KMS-11 (cell line): Measurements from ENCODE around the gene CHID1.

Experiments used
- H2AFZ ChIP-seq: fragments of 200-600 bp; sonication (generic); 2 replicates; pipeline ENCODE4 v1.6.1; 2016; ENCODE audit warnings: antibody characterized with exemption, mixed run types, low read depth
- H3K27ac ChIP-seq: fragments of 200-600 bp; sonication (generic); 2 replicates; pipeline ENCODE4 v1.6.1; 2016; ENCODE audit warnings: mild to moderate bottlenecking, mixed run types
- H3K27me3 ChIP-seq: fragments of 200-600 bp; sonication (generic); 2 replicates; pipeline ENCODE4 v1.6.1; 2017; ENCODE audit warnings: mild to moderate bottlenecking, low read depth, mixed run types, moderate library complexity; ENCODE audit not compliant: insufficient read depth
- H3K36me3 ChIP-seq: fragments of 200-600 bp; sonication (generic); 2 replicates; pipeline ENCODE4 v1.6.1; 2017; ENCODE audit warnings: mild to moderate bottlenecking, mixed run types; ENCODE audit not compliant: insufficient read depth
- H3K4me1 ChIP-seq: fragments of 200-600 bp; sonication (generic); 2 replicates; pipeline ENCODE4 v1.6.1; 2016; ENCODE audit warnings: mild to moderate bottlenecking, low read depth, mixed run types; ENCODE audit not compliant: poor library complexity, severe bottlenecking
- H3K4me2 ChIP-seq: fragments of 200-600 bp; sonication (generic); 2 replicates; pipeline ENCODE4 v1.7.0; 2016; ENCODE audit warnings: mild to moderate bottlenecking, mixed run types
- H3K4me3 ChIP-seq: fragments of 200-600 bp; sonication (generic); IDR thresholded peaks from 2 replicates; pipeline ENCODE4 v1.6.1; 2017; ENCODE audit warnings: low read depth, low read length, mixed read lengths; ENCODE audit not compliant: insufficient read depth
- H3K79me2 ChIP-seq: fragments of 200-600 bp; sonication (generic); 2 replicates; pipeline ENCODE4 v1.6.1; 2016; ENCODE audit warnings: low read depth, mixed run types; ENCODE audit not compliant: insufficient read depth
- H3K9ac ChIP-seq: fragments of 200-600 bp; sonication (generic); 2 replicates; pipeline ENCODE4 v1.6.1; 2016; ENCODE audit warnings: mild to moderate bottlenecking, mixed run types
- H4K20me1 ChIP-seq: fragments of 200-600 bp; sonication (generic); 2 replicates; pipeline ENCODE4 v1.6.1; 2016; ENCODE audit warnings: mild to moderate bottlenecking, mixed run types; ENCODE audit not compliant: insufficient read depth
- TF ChIP-seq, protein P1 (sequence below): fragments of 200-600 bp; sonication (generic); conservative IDR thresholded peaks from 2 replicates; pipeline ENCODE4 v1.6.1; 2017; ENCODE audit warnings: low read depth, mild to moderate bottlenecking, antibody characterized with exemption, low read length, moderate library complexity, mixed read lengths

CHID1 gene

DNA sequence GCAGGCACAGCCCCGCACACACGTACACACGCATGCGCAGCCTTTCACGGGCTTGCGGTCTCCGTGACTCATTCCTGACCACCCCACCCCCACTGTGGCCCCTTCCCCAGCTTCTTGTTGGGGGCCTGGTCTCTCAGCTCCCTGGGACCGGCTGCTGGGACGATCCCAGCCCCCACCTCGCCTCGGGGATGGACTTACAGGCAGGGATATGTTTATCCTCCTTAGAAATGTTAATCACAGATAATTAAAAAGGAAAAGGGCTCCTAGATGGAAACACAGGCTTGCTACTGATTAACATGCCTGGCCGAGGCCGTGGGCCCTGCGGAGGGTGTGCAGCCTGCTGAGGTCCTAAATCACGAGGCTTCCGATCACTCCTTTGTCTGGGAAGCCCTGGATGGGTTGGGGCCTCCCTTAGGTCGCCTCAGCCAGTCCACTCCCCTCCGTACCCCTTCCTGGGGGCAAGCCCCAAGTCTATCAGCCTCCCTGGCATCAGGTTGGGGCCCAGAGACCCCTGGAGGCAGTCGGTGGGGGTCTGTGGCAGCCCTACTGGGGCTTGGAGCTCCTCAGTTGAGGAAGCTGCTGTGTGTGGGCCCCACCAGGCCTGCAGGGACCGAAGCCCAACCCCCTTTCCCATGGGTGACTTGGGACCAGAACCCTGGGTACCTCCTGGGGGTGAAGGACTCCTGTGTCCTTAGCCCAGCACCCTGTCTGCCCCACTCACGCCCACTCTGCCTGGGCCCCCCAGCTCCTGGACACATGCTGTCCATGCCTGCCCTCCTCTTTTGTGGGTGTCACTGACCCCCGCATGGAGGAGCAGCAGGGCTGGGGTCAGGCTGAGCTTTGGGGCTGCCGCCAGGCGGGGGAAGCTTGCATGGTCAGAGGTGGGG is 47.3 kb downstream of the CHID1 start:
- H4K20me1 ChIP-seq = no peaks in the 10 kb centered on the region
- H3K36me3 ChIP-seq = no peaks in the 10 kb centered on the region
- H3K79me2 ChIP-seq = no peaks in the 10 kb centered on the region
- no peak overlapping the region for H3K4me2 ChIP-seq
- no peak overlapping the region for H3K4me3 ChIP-seq
- H3K4me1 ChIP-seq = peaks cover 20% of the 10 kb centered on the region
- TF ChIP-seq, protein P1, sequence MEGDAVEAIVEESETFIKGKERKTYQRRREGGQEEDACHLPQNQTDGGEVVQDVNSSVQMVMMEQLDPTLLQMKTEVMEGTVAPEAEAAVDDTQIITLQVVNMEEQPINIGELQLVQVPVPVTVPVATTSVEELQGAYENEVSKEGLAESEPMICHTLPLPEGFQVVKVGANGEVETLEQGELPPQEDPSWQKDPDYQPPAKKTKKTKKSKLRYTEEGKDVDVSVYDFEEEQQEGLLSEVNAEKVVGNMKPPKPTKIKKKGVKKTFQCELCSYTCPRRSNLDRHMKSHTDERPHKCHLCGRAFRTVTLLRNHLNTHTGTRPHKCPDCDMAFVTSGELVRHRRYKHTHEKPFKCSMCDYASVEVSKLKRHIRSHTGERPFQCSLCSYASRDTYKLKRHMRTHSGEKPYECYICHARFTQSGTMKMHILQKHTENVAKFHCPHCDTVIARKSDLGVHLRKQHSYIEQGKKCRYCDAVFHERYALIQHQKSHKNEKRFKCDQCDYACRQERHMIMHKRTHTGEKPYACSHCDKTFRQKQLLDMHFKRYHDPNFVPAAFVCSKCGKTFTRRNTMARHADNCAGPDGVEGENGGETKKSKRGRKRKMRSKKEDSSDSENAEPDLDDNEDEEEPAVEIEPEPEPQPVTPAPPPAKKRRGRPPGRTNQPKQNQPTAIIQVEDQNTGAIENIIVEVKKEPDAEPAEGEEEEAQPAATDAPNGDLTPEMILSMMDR = no peak
- H3K27me3 ChIP-seq = peaks cover 4% of the 10 kb centered on the region; the same call in 1 of the 2 replicates
- no peak overlapping the region for H2AFZ ChIP-seq
- H3K9ac ChIP-seq = no peak overlapping the region
- H3K27ac ChIP-seq = no peak overlapping the region

DNA sequence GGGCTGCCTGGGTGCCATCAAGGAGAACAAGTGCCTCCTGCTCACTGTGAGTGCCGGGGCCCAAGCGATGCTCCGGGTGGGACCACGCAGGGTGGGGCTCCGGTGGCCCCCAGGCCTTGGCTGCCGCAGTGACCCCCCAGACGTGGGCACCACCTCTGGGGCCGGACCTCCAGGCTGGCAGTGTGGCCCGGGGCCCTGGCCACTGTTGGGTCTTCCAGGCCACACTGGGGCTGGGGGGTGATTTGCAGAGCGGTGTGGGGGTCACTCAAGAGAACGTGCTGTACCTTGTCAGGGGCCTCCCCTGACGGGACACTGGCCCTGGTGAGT is 48.0 kb downstream of the CHID1 start:
- no peaks in the 10 kb centered on the region for H3K36me3 ChIP-seq
- H2AFZ ChIP-seq = no peak overlapping the region
- no peak overlapping the region for H3K4me2 ChIP-seq
- no peak overlapping the region for H3K4me3 ChIP-seq
- no peaks in the 10 kb centered on the region for H3K79me2 ChIP-seq
- no peak overlapping the region for H3K27ac ChIP-seq
- H3K9ac ChIP-seq = no peak overlapping the region
- H3K27me3 ChIP-seq = peaks cover 4% of the 10 kb centered on the region; the same call in 1 of the 2 replicates
- H4K20me1 ChIP-seq = no peaks in the 10 kb centered on the region
- TF ChIP-seq, protein P1 = no peak
- peaks cover 20% of the 10 kb centered on the region for H3K4me1 ChIP-seq

DNA sequence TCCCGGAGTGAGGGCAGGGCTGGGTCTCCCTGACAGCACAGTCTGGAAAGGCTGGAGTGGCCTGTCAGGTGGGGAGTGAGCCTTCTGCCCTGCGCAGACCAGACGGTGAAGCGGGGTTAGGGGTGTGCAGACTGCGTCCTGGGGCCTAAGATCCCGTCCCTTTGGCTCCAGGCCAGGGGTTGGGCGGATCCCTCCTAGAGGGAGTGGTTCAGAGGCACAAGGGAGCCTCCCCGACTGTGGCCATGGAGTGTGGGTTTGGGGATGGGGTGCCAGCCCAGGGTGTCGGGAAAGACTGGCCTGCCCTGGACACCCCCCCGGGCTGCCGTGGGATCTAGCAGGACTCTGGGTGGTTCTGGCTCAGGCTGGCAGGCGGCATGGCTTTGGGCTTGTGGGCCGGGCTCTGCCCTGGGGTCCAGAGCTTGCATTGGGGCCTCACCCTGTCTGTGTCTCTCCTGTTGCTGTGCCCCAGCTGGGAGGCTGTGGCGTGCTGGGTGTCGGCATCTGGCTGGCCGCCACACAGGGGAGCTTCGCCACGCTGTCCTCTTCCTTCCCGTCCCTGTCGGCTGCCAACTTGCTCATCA is 48.4 kb downstream of the CHID1 start:
- Histone ChIP-seq H3K27ac (no peak overlapping the region), H3K4me3 (no peak overlapping the region), H3K4me2 (no peak overlapping the region), H3K36me3 (no peaks in the 10 kb centered on the region), H4K20me1 (no peaks in the 10 kb centered on the region), H3K9ac (no peak overlapping the region), H2AFZ (no peak overlapping the region), H3K27me3 (peaks cover 4% of the 10 kb centered on the region; the same call in 1 of the 2 replicates), H3K79me2 (no peaks in the 10 kb centered on the region), H3K4me1 (peaks cover 20% of the 10 kb centered on the region)
- TF ChIP-seq, protein P1 = no peak

DNA sequence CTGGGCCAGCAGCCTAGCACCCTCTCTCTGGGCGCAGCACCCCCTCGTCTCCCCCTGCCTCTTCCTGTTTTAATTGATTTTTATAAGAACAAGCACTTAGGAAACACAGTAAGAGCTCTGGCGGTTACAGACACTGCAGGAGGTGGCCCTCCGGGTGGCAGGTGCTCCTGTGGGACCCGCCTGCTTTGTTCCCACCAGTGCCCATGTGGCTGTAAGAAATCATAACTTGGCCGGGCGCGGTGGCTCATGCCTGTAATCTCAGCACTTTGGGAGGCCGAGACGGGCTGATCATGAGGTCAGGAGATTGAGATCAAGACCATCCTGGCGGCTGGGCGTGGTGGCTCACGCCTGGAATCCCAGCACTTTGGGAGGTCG is 49.5 kb downstream of the CHID1 start:
- H3K27ac ChIP-seq = no peak overlapping the region
- H3K36me3 ChIP-seq = no peaks in the 10 kb centered on the region
- no peak overlapping the region for H3K4me3 ChIP-seq
- H3K79me2 ChIP-seq = no peaks in the 10 kb centered on the region
- peaks cover 20% of the 10 kb centered on the region for H3K4me1 ChIP-seq
- no peaks in the 10 kb centered on the region for H4K20me1 ChIP-seq
- TF ChIP-seq, protein P1 = no peak
- H2AFZ ChIP-seq = no peak overlapping the region
- H3K9ac ChIP-seq = no peak overlapping the region
- H3K4me2 ChIP-seq = no peak overlapping the region
- peaks cover 7% of the 10 kb centered on the region; the same call in 1 of the 2 replicates for H3K27me3 ChIP-seq
